Activated CD8-positive, alpha-beta memory T cell treated with anti-CD3 and anti-CD28 coated beads, Interleukin-2, amount 50 U/mL, for 24 hours (primary cell): ENCODE measurements around the gene VEZT.

Experiments used
- DNase-seq: peaks from one replicate; pipeline ENCODE4 v3.0.0-alpha.2; 2020; ENCODE audit errors: extremely low read depth

VEZT gene

DNA sequence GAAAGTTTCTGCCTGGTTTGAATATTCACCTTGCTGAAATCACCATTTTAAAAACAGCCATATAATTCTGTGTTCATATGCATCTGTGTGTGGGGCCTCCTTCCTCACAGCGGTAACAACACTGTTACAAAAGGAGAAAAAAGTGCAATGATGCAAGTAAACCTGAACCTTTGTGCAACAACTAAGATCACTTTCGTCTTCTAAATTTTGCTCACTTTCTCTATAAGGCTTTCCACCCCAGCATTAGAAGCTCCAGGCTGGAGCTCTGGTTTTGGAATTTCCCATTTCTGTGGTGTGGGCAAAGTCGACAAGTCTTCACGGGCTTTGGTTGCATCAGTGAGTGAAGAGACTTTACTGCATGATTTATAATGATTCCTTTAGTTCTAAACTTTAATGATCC, 18.7 kb upstream of the VEZT start:
- DNase-seq: no peak

DNA sequence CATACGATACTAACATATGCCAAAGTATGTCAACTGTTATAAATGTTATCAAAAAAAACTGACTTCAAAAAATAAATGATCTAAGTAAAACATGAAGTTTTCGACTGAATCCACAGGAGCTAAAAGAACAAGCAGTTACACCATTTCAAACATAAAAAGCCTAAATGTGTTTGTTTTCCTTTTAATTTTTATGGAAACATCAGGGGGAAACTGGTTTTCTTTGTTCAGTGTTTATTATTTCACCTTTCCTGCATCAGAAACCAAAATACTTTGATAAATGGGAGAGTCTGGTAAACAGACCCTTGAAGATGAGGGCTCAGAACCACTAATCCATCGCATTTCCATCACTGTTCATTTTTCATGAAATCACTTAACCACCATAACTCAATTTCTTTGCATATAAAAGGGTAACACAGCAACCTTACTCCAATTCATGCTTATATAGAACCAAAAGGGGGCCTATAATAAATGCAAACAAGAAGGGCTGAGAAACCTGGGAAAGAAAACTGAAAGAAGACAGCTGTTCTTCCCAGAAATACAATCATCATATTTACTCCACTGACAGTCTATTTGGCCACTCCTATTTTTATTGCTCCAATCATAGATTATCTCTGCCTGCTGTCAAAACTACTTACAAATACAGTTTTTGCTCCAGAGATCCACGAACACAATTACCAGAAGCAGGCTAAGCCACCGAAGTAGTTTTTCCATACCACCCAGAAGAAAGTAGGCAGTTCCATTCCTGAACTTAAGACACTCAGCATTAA, 17.3 kb upstream of the VEZT start:
- DNase-seq: no peak

DNA sequence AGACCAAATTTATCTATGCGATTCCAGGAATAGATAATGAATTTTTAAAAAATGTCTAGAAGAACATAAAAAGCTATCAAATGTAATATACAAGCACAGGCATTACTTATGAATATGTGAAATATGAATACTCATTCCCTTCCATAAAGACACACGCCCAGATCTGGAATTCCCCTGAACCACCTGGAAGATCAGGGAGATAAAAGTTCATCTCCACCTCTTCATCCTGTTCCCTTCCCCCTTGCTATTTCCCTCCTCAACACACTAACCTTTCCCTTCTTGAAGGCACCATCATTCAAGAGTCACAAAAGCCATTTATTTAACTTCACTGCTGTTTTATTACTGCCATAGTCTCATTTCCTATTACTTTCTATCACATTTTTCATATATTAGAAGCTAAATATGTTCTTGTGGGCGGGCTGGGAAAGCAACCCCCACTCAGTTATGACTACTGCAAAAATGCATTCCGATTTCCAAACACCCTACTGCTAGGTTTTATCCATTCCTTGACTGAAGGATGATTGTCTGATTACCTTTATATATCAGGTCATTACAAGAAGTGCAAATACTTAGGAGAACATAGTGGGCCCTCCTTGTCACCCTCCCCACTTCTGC, 16.4 kb upstream of the VEZT start:
- DNase-seq: no peak

DNA sequence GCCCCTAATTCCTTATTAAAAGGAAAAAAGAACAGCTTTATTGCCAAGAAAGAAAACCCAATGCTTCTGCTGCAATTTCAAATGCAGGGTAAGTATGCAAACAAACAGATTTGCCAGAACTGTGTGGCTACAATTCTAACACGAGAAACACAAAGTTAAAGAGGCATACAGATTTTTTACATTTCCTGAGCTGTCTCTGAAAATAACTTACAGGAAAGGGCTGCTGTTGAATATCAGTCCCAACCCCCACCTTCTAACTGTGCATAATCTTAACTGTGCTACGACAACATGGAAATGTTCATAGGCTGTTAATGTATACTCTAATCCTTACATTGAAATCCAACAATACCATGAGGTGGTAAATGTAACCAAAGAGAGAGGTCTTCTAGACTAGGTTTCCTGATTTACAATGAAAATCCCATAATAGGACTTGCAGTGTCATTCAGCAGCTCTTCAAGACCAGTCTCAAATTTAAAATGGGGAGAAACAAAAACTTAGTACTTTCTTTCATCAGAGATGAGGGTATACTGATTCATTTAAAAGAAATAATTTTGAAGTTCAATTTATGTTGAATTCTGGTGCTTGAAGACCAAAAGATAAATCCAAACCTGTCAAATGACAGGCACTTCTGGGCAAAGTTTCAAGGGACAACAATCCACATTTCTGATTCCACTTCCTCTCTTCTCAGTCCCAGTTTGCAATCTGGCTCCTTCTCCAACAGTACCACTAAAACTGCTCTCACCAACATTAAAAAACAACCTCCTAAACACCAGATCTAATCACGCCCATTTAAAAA, 14.7 kb upstream of the VEZT start:
- no peak for DNase-seq

DNA sequence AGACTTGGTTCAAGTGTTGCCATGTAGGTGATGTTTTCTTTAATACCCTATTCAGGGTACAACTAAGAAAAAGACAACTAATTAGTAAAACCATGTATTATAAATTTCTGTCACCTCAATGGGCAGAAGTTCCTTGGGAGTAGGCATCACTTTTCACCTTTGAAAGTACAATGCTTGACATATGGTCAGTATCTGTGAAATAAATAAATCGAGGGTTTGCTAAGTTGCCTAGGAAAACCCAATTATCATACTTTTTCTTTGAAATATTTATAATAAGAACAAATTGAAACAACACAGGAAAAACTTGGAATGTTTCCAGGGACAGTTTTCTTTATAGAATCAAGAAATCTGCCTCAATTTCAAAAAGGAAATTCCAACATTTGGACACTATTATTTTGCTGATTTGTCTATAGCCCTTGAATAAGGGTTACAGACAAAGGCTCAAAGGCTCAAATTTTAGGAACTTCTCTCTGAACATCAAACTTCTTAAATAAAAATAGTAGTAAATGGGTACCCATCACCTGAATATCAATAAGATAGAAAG, 14.0 kb upstream of the VEZT start:
- DNase-seq: no peak

DNA sequence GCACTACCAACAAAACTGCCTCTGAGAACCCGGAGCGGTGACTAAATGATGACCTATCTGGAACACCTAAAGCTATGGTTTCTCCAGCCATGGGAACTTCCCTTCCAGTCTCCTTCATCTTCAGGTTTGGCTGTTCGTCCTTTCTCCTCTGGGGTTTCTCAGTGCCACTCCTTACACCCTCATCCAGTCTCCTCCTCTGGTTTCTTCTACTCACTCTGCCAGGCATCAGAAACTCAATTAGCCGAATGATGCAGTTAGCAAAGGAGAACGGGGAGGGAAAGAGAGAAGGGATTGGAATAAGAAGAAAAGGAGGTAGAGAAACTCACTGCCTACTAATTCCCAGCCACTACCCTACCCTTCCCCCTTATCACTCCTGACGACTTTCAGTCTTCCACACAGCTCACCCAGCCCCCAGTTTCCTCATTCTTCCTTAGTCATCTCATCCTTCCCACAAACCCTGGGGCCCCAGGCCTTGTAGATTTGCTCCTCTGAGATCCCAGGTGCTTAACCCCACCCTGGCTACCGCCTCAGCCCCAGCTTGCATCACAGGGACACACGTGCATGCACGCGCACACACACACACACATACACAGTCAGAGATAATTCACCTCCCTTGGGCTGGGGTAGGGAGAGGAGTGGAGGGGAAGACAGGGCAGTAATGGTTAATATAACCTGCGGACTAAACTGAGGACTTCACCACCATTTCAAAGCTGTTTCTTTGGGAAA, 13.3 kb upstream of the VEZT start:
- DNase-seq: no peak

DNA sequence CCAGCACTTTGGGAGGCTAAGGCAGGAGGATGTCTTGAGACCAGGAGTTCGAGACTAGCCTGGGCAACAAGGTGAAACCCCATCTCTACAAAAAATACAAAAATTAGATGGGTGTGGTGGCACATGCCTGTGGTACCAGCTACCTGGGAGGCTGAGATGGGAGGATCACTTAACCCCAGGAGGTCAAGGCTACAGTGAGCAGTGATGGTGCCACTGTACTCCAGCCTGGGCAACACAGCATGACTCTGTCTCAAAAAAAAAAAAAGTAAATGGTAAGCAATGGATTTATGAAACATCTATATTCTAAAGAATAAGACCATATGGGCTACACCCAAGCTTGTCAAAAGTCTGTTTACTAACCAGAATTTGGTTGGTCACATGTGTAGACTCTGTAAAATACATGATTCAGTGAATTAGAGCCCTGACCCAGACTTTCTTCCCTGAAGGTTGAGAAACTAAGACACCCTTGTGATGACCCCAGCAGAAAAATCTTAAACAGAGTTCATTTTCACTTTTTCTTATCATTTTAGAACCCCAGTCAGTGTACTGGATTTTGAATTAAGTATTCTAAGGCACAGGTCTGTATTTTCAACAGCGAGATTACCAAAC, 12.5 kb upstream of the VEZT start:
- DNase-seq: no peak

DNA sequence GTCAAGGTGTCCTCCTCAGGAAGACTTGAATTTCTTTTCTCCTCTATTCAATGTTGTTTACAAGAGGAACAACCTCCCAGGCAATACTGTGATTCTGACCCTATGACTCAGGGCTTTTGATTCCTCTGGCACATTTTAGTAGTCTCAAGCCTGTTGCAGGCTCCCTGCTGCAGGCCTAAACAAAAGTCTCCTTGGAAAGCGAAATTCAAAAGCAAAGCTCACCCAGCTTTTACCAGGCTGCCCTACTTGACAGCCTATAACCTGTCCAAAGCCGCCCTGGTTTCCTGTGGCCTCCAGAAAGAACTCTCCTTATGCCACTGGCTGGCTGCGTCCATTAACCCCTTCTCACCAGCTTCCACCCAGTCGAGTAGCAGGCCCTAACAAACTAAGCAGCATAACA, 11.9 kb upstream of the VEZT start:
- DNase-seq: no peak

DNA sequence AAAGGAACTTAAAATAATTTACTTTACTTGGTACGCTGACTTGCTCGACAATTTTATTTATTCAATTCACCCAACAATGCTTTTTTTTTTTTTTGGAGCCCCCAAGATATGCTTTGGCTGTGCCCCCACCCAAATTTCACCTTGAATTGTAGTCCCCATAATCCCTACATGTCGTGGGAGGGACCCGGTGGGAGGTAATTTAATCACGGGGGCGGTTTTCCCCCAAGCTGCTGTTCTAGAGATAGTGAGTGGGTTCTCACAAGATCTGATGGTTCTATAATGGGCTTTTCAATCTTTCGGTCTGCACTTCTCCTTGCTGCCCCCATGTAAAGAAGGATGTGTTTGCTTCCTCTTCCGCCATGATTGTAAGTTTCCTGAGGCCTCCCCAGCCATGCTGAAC, 10.7 kb upstream of the VEZT start:
- DNase-seq: no peak

DNA sequence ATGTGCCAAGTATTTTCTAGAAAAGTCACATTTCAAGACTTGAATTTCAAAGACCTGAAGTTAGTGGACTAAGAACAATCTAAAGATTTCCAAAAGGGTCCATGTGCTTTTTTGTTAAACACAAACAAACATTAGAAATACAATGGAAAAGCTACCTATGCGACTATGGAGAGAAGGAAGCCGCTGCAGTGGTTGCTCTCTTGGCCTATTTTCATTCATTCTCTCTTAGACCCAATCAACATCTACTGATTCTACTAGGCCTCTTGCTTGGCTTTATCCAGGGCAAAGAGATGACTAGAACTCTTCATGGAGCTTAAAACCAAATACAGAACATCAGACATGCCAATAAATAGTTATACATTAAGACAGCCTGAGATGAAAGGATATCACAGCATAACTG, 10.2 kb upstream of the VEZT start:
- DNase-seq: no peak

DNA sequence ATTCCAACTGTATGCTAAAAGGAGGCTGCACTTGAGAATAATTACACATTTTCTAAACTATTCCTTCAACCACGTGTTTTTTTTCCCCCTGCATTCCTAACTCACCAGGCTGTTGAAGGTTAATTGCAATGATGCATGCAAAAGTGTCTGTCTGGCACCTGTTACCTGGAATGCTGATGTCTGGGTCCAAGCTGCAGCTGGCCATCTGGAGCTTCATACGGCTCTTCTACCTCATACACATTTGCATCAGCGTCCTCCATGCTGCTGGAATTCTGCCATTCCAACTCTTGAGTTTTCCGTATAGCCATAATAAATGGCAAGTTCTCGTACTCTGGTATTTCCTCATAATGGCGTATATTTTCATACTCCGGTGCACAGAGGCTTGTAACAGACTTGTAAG, 8.9 kb upstream of the VEZT start:
- no peak for DNase-seq

DNA sequence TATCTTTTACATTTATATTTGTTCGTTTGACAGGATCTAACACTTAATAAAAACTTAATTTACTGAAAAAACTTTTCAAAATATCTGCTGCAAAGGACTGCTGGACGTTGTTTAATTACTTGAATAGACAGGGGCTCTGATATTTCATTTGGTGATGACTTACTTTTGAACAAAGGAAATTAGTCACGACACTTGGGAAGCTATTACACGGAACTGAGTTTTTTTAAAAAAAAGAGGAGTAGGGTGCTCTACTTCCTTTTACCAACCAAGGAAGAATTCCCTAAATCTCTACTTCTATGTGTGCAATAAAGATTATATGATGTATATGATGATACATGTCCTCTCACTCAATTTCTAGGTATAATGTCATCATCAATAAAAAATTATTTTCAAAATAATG, 5.0 kb upstream of the VEZT start:
- DNase-seq: no peak

DNA sequence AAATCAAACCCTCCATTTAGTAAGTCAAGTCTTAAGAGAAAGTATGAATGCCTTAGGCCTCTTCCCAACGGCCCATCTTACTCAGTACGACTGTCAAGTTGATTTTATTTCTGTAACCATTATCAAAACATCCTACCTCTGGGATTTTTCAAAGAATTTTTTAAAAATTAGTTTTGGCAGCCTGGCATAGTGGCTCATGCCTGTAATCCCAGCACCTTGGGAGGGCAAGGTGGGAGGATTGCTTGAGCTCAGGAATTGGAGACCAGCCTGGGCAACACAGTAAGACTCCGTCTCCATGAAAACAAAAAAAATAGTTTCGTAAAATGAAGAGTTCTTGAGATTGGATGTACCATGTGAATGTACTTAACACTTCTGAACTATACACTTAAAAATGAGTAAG, 4.5 kb upstream of the VEZT start:
- no peak for DNase-seq

DNA sequence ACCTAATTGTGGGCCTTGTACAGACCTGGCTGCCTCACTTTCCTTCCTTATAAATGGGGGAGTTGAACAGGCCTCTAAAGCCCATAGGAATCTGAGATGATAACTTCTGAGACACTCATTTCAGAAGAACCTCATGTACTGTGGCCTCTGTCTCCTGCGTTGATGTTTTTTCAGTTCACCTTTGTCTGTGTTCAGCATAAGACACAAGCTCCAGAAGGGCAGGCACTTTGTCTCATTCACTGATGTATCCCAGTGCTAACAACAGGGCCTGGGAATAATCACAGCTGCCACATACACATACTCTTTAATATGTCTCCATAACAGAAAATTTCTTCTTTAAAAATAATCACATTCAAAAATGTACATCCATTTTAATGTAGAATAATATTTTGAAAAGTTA, 3.7 kb upstream of the VEZT start:
- no peak for DNase-seq

DNA sequence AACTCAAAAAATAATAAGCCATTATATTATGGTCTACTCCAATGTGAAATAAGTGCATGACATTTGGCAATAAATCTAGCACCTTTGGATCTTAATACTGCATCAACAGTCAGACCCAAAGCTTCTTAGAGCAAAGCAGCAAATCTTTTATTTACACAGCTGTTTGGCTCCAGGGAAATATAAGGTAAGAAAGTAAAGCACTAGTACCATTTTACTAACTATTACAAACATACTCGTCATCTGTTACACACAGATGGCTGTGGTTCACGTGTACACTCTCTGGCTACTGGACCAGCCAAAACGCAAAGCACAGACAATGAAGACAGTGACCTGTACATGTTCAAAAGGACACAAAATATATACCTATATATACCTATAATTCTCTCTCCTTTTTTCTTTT, 3.1 kb upstream of the VEZT start:
- no peak for DNase-seq

DNA sequence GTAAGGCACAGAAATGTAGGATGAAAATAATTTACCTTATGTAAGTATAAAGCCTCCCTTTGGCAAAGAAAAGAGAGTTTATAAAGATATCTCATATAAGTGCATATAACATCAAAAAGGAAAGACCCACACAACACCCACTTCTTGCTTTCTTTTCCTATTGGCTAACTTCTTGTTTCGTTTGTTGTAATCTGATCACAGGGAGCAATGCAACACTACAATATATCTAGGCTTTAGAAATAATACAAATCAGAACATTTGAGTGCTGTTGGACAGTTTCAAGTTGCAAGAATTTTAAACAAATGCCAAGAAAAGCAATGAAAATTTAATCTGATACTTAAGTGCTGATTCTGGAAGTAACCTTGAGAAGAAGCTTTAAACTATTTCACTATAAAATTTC, 1.7 kb upstream of the VEZT start:
- DNase-seq: no peak

DNA sequence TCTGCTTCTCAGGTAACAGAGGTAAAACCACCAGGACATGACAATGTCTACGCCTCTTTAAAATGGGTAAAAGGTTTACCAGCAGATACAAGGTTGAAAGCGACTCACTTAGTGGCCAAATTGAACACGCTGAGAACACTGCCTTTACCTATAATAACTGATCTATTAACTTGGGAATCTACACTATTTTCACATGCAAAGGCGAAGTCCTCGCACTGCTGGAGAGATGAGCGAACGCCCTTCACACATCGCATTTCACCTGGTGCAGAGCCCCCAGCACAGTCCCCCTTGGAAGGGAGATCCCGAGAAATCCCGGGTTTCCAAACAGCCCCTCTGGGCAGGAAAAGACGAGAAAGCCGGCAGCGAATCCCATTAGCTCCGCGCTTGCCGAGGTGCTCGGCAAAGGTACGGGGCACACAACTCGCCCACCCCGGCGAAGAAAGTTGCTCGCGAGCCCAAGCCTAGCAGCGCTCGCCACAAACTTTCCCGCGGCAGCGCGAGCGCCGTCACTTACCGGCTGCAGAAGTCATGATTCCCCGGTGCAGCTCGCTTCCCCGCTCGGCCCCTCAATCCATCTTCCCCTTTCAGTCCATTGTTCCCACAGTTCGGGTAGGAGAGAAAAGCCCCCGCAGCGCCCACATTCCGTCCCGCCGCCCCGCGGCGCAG, 763 bp upstream of the VEZT start:
- no peak for DNase-seq

DNA sequence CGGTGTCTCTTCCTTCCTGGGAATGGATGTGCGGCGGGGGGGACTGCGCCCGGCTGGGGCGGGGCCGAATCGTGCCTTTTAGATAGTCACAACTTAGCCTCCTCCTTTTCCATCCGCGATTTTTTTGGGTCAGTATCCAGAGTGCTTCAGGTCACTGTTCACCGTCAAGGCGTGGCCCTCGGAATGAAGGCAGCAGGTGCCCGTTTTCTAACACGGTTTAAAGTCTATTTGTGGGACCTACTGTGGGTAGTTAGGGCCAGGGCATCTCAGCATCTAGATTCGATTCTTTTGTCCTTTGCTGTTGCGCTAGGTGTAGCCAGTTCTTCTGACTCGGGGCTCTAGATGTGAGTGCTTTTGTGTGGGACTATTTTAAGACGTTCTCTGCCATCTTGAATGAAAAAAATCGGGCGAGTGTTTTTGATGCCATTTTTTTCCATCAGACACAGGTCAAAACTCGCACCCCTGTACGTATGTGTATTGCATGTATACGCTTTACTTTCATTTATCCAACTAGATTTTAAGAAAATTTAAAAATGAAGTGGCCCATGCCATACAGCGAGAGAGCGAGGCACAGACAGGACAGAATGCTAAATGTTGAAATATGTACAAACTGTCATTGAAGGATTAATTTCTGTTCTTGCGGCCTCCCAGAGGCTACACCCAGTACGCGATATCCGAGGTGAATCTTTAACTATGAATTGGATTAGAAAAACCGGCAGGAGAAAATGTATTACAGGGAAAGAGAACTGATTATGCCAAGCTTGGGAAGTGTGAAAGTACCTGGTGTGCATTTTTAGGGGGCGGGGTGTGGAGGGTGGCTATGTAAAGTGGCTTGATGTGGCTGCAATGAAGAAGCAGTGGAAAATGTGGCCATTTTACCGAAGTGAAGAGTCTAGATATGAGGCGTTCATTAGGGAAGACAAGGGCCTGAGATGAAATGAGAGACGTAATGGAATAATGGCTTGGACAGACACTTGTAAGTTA, 835 bp downstream of the VEZT start:
- no peak for DNase-seq

DNA sequence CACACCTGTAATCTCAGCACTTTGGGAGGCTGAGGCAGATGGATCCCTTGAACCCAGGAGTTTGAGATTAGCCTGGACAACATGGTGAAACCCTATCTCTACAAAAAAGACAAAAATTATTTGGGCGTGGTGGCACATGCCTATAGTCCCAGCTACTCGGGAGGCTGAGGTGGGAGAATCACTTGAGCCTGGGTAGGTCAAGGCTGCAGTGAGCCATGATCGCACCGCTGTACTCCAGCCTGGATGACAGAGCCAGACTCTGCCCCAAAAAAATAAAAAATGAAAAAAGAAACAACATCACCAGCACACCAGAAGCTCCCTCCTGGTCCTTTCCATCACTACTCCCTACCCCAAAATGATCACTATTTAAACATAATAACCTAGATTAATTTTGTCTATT, 2.6 kb downstream of the VEZT start:
- DNase-seq: no peak

DNA sequence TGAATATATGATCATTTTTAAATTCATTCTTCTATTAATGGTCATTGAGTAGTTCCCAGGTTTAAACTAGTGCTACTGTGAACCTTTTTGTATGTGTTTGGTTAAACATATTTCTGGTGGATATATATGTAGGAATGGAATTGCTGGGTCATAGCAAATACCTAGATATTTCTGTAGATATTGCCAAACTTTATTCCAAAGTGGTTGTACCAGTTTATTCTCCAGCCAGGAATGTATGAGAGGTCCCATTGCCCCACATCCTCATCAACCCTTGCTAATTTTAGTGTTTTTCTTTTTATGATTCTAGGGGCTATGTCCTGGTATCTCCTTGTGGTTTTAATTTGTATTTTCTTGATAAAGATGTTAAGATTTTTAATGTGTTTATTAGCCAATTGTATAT, 3.1 kb downstream of the VEZT start:
- no peak for DNase-seq
